GM12873 (cell line): Measurements from ENCODE around the gene SFXN5.

Source experiments
- CTCF ChIP-seq: IDR thresholded peaks from 2 replicates; pipeline ENCODE4 v1.5.1; 2012; ENCODE audit warnings: low read depth, mild to moderate bottlenecking, moderate library complexity, low read length, control low read depth; ENCODE audit not compliant: insufficient read depth; ENCODE audit errors: missing control alignments

The SFXN5 gene

GRCh38 chr2:72980535-72981217, 90.8 kb downstream of the SFXN5 start:
- no peak for TF ChIP-seq CTCF

DNA sequence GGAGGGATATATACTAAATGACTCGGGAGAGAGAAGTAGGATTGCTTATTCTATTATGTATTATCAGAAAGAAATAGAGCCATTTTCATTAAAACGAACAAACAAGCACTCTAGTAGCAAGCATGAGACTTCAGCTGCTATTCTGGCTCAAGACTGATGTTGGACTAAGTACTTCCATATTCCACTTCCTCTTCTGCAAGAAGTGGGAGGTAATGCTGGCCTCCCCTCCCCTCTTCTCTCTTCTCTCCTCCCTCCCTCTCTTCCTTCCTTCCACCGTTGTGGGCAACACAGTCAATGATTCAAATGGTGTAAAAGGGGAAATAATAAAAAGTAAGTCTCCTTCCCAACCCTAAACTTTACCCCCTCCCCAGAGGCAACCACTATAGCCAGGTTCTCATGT, 91.6 kb downstream of the SFXN5 start:
- no peak for TF ChIP-seq CTCF

DNA sequence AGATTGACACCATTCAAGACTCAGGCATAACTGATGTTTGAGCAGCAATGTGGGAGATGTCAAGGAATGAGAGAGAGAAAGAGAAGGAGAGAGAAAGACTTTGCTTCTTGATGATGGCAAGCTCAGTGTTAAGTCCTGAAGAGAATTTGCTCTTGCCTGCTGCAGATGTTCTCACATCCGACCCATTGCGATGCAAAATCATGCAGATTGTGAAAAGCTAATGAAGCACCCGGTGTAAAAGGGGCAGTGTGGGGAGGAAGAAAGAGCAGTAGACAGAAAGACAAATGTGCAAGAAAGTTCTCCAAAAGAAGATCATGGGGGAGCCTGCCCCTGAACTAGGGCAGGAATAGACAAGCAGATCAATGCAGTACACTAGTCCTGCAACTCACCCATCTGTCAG, 96.5 kb downstream of the SFXN5 start:
- TF ChIP-seq CTCF = no peak

DNA sequence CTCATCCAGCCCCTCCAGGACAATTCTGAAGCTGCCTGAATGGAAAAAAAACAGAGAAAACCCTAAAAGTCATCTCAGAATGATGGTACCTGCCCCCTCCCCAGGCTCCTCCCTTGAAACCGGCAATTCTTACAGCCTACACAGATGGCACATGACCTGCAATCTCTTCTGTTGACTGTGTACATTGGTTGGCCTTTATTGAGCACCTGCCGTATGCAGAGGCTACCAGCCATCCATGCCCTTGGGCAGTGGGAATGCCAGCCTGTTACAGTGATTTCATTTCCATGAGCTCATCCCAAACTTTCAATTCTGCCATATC, 97.1 kb downstream of the SFXN5 start:
- no peak for TF ChIP-seq CTCF

DNA sequence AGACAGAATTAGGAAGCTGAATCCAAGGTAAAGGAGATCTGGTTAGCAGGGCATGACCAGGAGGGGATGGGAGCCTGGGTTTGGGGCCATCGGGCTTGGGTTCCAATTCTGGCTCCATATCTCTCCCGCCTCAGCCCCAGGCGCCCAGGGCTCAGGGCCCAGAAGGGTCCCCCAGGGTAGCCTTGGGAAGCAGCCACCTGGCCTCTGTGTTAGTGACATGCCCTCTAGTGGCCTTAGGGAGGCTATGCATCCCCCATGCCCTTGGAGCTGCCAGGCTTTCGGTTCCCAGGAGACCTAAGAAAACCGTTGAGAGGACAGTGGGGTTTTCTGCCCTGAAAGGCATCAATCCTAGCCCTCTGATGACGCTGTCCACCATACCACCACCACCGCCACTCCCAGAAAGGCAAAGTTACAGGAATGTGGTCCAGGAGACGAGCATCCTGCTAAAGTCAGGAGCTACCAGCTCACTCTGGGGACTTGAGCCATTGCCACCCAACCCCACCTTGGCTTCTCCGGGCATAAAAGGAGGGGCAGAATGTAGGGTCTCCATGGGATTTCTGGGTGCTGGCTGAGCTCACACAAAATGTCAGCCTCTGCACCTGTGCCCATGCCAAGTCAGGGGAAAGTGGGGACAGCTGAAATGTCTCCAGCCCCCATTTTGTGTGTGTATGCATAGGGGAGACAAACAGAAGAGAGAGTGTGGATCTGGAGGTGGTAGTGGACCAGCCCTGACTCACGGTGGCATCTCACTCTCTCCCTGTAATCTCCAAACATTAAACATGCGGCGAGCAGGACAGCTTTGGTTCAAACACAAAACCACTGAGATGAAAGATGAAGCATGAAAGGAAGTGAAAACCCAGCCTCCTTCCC, 97.7 kb downstream of the SFXN5 start:
- TF ChIP-seq CTCF = peak; percentile 94

GRCh38 chr2:72973137-72973535, 98.4 kb downstream of the SFXN5 start:
- no peak for TF ChIP-seq CTCF

DNA sequence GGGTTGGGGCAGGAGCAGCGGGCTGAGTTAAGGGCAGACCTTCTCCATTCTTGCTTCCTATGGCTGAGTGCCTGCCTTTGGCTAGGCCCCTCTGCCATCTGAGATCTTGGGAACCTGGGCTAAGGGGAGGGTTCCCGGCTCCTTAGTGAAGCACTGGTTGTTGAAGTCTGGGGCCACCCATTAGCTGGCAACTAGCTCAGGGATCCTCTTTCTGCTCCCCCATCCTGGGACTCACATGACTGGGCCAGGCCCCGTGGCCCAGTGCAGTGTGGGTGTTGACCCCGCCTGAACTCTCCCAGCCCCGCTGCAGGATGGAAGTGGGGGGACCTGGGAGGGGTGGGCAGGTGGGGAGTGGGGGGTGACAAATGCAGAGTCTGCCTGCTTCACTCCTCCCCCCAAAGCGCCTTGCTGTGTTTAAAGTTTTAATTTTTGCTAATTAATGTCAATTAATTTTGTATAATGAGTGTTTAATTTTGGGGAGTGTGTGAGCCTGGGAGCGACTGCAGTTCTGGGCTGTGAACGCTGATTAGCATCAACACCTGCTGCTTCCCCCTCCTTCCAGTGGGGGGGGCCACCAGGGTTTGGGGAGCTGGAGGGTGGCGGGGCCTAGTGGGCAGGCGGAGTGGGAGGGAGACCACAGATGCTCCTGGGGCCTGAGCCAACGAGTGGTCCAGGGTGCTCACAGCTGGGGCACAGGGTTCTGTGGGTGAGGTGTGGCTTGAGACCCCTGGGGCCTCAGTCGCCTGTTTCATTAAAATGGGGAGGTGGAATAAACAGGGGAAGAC, 99.0 kb downstream of the SFXN5 start:
- TF ChIP-seq CTCF = no peak
